Measurements from ENCODE around the gene DNAJA2. TPM values are rescaled to one million over a fixed set of nuclear protein-coding genes. Genes with fewer than 3 reads are reported as not detected.

The DNAJA2 gene
- total and polyA plus RNA-seq, 2 of the 8 experiments (the other 6 are each of a cell fraction or from before 2014, with no cell fraction given) = 9.4 to 93.8 TPM

- Histone ChIP-seq H2BK15ac (ENCODE audit: low read length) (no peak overlapping the region), H2AK5ac (ENCODE audit: low read depth, low read length) (no peak overlapping the region), H3K9me3 (ENCODE audit: insufficient read depth in 2 of 2, low read depth in 1 of 2, low read length in 1 of 2) (no peaks in the 10 kb centered on the region), H3K27ac (ENCODE audit: low read depth, low read length) (no peak overlapping the region), H4K91ac (replicated peaks; ENCODE audit: insufficient read length, low read length) (no peak overlapping the region), H2BK5ac (ENCODE audit: low read depth, low read length) (no peak overlapping the region), H4K20me1 (replicated peaks in 1 of 2; ENCODE audit: control insufficient read depth in 1 of 2, insufficient read depth in 2 of 2, low read length in 2 of 2) (peaks cover 3 to 10% of the 10 kb centered on the region in 2 experiments), H3K56ac (replicated peaks; ENCODE audit: insufficient read length, low read depth, low read length) (no peak overlapping the region), H3K23me2 (ENCODE audit: low read depth, low read length) (no peaks in the 10 kb centered on the region), H3K4me2 (ENCODE audit: insufficient read depth in 1 of 2, low read depth in 2 of 2, low read length in 2 of 2) (no peak overlapping the region), H2BK12ac (ENCODE audit: low read depth, low read length) (no peak overlapping the region), H3K27me3 (replicated peaks in 1 of 4; ENCODE audit: control insufficient read depth in 3 of 4, extremely low read depth in 1 of 4, insufficient read depth in 3 of 4, low read length in 3 of 4) (no peaks in the 10 kb centered on the region), H3K14ac (ENCODE audit: insufficient read length) (no peak overlapping the region), H3K79me1 (ENCODE audit: low read depth, low read length) (no peaks in the 10 kb centered on the region), H3K79me2 (ENCODE audit: control insufficient read depth in 1 of 2, insufficient read depth in 2 of 2, low read length in 2 of 2) (no peaks in the 10 kb centered on the region), H4K8ac (ENCODE audit: extremely low read depth, insufficient read depth, low read length) (no peak overlapping the region), H3K9ac (replicated peaks in 1 of 4; ENCODE audit: extremely low read depth in 1 of 4, low read depth in 3 of 4, low read length in 3 of 4) (no peak overlapping the region), H3K4ac (replicated peaks; ENCODE audit: insufficient read length, low read depth, low read length) (no peak overlapping the region), H2BK120ac (replicated peaks; ENCODE audit: low read depth, low read length) (no peak overlapping the region), H2BK20ac (ENCODE audit: low read length) (no peak overlapping the region), H3K4me3 (ENCODE audit: extremely low read depth in 1 of 4, insufficient read depth in 2 of 4, low read depth in 3 of 4, low read length in 4 of 4) (no peak overlapping the region), H2AFZ (ENCODE audit: low read length) (no peak overlapping the region), H3K18ac (ENCODE audit: extremely low read depth, low read length) (no peak overlapping the region), H4K5ac (ENCODE audit: insufficient read length, low read depth, low read length) (no peak overlapping the region), H3K4me1 (replicated peaks in 1 of 4; ENCODE audit: control insufficient read depth in 3 of 4, insufficient read depth in 4 of 4, low read length in 3 of 4) (peaks cover 0 to 3% (median 0%) of the 10 kb centered on the region in 4 experiments; a peak in 1 of 7 replicates), H3K36me3 (ENCODE audit: control insufficient read depth in 2 of 4, insufficient read depth in 4 of 4, low read length in 3 of 4) (peaks cover 12 to 48% (median 40%) of the 10 kb centered on the region in 4 experiments; a peak in 7 of 8 replicates), H3K23ac (ENCODE audit: insufficient read length) (no peak overlapping the region)
- CTCF ChIA-PET (ENCODE audit: partially characterized antibody) = interaction anchor here (0.7 to 6.8 kb wide), 8 partner anchors 10 to 328 kb away, joined by 3 to 61 read pairs (median 4); no protein-coding TSS in a partner anchor
- DNase-seq (ENCODE audit: low read depth in 1 of 2, low spot score in 2 of 2) (no peak), FAIRE-seq (no peak)
- WGBS, 2 experiments (ENCODE audit: extremely low coverage in 1 of 2, insufficient coverage in 1 of 2, insufficient read length in 1 of 2, insufficient replicate concordance in 2 of 2, low coverage in 1 of 2, low lambda C conversion rate in 2 of 2, missing lambda C conversion rate in 1 of 2) = 87% methylated on average over 15 of the region's 15 CpGs; no CpG with 5 or more reads in 1 of the 2 experiments
- POLR2A ChIA-PET (ENCODE audit: partially characterized antibody) = interaction anchor here (0.6 to 18.9 kb wide), 5 partner anchors 11 to 71 kb away, joined by 5 to 321 read pairs (median 39); partner anchors contain the start of gene GPT2
- no peak for TF ChIP-seq RFX5 (IDR thresholded peaks at IDR 0.05; ENCODE audit: borderline replicate concordance, low read depth, low read length)
- no peak for TF ChIP-seq SRF (IDR thresholded peaks at IDR 0.05; ENCODE audit: low read depth, low read length)
- TF ChIP-seq RBBP5 (IDR thresholded peaks at IDR 0.05; ENCODE audit: borderline replicate concordance, low read depth, low read length) = no peak
- TF ChIP-seq GTF2F1 (IDR thresholded peaks at IDR 0.05; ENCODE audit: borderline replicate concordance, low read depth, low read length) = no peak
- TF ChIP-seq RNF2 (IDR thresholded peaks at IDR 0.05; ENCODE audit: borderline replicate concordance, low read depth, low read length, missing control alignments, poor library complexity, severe bottlenecking) = no peak
- no peak for TF ChIP-seq JUND (IDR thresholded peaks at IDR 0.05; ENCODE audit: low read length)
- no peak for TF ChIP-seq BCL11A (IDR thresholded peaks at IDR 0.05; ENCODE audit: low read depth in 2 of 2, low read length in 2 of 2)
- no peak for TF ChIP-seq KDM4A (IDR thresholded peaks at IDR 0.05; ENCODE audit: low read depth, low read length, severe bottlenecking)
- no peak for TF ChIP-seq CHD1 (IDR thresholded peaks at IDR 0.05; ENCODE audit: low read depth, low read length)
- no peak for TF ChIP-seq POLR2AphosphoS5 (IDR thresholded peaks at IDR 0.05; ENCODE audit: low read depth, low read length)
- TF ChIP-seq SP4 (IDR thresholded peaks at IDR 0.05; ENCODE audit: low read length) = no peak
- no peak for TF ChIP-seq JUN (IDR thresholded peaks at IDR 0.05; ENCODE audit: low read depth, low read length)
- TF ChIP-seq RXRA (IDR thresholded peaks at IDR 0.05; ENCODE audit: insufficient read depth, low read depth, low read length) = no peak
- TF ChIP-seq CHD2 (IDR thresholded peaks at IDR 0.05; ENCODE audit: low read length) = no peak
Measured at GRCh38 chr16:46928811-46929210, 44.7 kb downstream of the DNAJA2 start.

Measured in H1 (cell line).